GM10266 (cell line): Measurements from ENCODE around the gene LRRC51.
A peak's percentile ranks its signal among the peaks of the same experiment; 100 is the strongest.

ENCODE experiments used
- DNase-seq: peaks from one replicate; pipeline ENCODE4 v3.0.0; 2012; ENCODE audit errors: extremely low spot score
- CTCF ChIP-seq: IDR thresholded peaks from 2 replicates; pipeline ENCODE4 v1.5.1; 2012; ENCODE audit warnings: mild to moderate bottlenecking, low read depth; ENCODE audit not compliant: control insufficient read depth, insufficient read depth; ENCODE audit errors: missing control alignments

The LRRC51 gene

GRCh38 chr11:72111300-72112142, 30.9 kb downstream of the LRRC51 start:
- no peak for TF ChIP-seq CTCF
- DNase-seq, result no peak

- no peak for TF ChIP-seq CTCF
- peak; percentile 87 for DNase-seq
Observed at GRCh38 chr11:72112143-72112977, 31.7 kb downstream of the LRRC51 start, which contains the start of gene ANAPC15. Gene ANAPC15 (minus strand): TSS chr11:72112695. CDS start chr11:72111276, 1,419 bp downstream.

- TF ChIP-seq CTCF, result no peak
- no peak for DNase-seq
Observed at GRCh38 chr11:72112978-72113808, 32.5 kb downstream of the LRRC51 start.

GRCh38 chr11:72114570-72114969, 33.9 kb downstream of the LRRC51 start:
- no peak for TF ChIP-seq CTCF
- DNase-seq, result no peak

- DNase-seq, result no peak
- TF ChIP-seq CTCF, result no peak
Observed at GRCh38 chr11:72116019-72116755, 35.5 kb downstream of the LRRC51 start.

GRCh38 chr11:72119198-72119597, 38.5 kb downstream of the LRRC51 start:
- no peak for TF ChIP-seq CTCF
- DNase-seq, result no peak
